ENCODE measurements around the gene CDH23. TPM values are rescaled to one million over a fixed set of nuclear protein-coding genes. Genes with fewer than 3 reads are reported as not detected.

Gene CDH23
- total RNA-seq, 1 donor from 2014 or later, result not detected

DNA sequence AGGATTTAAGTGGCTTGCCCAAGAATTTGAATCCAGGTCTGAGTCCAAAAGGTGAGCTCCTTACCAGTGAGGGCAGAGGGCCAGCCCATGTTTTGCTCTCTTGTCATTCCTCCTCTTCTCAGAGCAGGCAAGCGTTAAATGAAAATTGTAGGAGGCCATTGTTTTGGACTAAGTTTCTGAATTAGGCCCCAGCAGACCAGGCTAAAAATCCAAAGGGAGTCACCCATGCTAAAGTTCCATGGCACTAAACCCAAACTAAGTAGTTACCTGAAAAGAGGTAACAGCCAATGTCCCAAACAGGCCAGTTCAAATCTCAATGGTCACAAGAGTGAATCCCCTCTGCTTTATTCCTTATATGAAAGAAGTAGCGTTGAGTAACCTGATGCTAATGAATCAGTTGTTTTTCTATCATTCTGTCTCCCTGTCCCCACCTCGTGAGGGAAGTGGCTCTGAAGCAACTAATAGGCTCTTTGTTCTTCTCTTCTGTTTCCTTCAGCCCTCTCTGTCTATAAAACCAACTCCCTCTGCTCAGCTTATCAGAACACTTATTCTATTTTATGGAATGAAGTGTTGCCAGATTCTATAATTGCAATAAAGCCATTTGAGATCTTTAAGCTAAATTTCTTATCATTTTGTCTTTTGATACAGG is 17.5 kb upstream of the CDH23 start:
- DNase-seq (ENCODE audit: low read depth) (no peak), FAIRE-seq (no peak)
- Histone ChIP-seq H3K36me3 (ENCODE audit: control insufficient read depth, insufficient read depth, low read length) (no peaks in the 10 kb centered on the region), H3K27me3 (ENCODE audit: control insufficient read depth, insufficient read depth, low read length) (no peaks in the 10 kb centered on the region), H3K4me3 (ENCODE audit: low read depth, low read length) (no peak overlapping the region)
- TF ChIP-seq, protein P1, sequence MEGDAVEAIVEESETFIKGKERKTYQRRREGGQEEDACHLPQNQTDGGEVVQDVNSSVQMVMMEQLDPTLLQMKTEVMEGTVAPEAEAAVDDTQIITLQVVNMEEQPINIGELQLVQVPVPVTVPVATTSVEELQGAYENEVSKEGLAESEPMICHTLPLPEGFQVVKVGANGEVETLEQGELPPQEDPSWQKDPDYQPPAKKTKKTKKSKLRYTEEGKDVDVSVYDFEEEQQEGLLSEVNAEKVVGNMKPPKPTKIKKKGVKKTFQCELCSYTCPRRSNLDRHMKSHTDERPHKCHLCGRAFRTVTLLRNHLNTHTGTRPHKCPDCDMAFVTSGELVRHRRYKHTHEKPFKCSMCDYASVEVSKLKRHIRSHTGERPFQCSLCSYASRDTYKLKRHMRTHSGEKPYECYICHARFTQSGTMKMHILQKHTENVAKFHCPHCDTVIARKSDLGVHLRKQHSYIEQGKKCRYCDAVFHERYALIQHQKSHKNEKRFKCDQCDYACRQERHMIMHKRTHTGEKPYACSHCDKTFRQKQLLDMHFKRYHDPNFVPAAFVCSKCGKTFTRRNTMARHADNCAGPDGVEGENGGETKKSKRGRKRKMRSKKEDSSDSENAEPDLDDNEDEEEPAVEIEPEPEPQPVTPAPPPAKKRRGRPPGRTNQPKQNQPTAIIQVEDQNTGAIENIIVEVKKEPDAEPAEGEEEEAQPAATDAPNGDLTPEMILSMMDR (IDR thresholded peaks at IDR 0.05; ENCODE audit: insufficient read depth, low read length, severe bottlenecking), result no peak

DNA sequence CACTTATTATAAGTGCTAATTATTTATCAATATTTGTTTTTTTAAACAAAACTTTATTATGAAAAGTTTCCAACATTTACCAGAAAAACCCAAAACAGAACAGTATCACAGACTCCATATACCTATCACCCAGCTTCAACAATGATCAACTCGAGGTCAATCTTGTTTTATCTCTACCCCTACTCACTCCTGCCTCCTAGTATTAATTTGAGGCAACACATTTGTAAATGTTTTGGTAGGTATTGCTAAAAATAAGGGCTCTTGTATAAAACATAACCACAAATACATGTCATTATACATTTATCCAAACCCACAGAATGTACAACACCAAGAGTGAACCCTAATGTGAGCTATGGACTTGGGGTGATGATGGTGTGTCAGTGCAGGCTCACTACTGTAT is 15.9 kb upstream of the CDH23 start:
- Histone ChIP-seq H3K27me3 (ENCODE audit: control insufficient read depth, insufficient read depth, low read length) (no peaks in the 10 kb centered on the region), H3K4me3 (ENCODE audit: low read depth, low read length) (no peak overlapping the region)
- no peak for FAIRE-seq

DNA sequence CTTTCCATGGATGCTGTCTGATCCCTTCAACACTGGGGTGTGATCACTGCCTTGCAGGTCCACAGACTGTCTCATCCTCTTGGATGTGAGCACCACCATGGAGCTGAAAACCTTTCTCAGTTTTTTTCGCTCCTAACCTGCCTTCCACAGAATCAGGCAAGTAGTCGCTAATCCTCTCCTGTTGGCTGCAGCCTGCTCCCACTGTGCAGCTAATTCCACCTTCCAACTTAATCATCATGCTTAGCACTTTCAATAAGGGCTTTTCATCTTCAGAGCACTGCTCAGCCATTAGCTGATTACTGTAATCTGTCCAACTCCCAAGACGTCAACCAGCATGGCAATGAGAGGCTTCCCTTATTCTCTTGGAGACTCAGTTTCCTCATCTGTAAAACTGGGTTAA is 15.1 kb upstream of the CDH23 start:
- no peak for FAIRE-seq
- Histone ChIP-seq H3K36me3 (ENCODE audit: control insufficient read depth, insufficient read depth, low read length) (no peaks in the 10 kb centered on the region), H3K27me3 (ENCODE audit: control insufficient read depth, insufficient read depth, low read length) (no peaks in the 10 kb centered on the region), H3K4me3 (ENCODE audit: low read depth, low read length) (no peak overlapping the region)
- TF ChIP-seq, protein P1 (IDR thresholded peaks at IDR 0.05; ENCODE audit: insufficient read depth, low read length, severe bottlenecking), result no peak
- DNase-seq (ENCODE audit: low read depth), result no peak

More for the DNA sequence above, 15.9 kb upstream of the CDH23 start:
- no peak for DNase-seq (ENCODE audit: low read depth)
- H3K36me3 ChIP-seq (ENCODE audit: control insufficient read depth, insufficient read depth, low read length), result no peaks in the 10 kb centered on the region
- TF ChIP-seq, protein P1 (IDR thresholded peaks at IDR 0.05; ENCODE audit: insufficient read depth, low read length, severe bottlenecking), result no peak

DNA sequence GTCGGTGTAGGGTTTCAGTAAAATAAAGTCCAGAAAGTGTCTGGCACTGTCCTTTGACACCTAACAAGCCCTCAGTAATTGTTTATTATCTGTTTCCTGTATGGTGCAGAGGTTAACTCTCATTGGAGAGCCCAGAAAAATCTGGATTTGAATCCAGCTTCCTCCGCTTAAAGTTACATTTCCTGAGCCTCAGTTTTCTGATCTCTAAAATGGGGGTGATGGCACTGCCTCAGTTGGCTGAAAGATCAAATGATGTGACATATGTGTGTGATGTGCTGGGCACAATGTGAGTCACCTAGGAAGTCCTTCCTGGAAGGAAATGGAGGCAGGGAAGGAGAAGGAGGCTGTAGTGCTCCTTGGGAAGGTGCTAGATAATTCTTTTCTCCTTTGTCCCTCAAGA is 14.7 kb upstream of the CDH23 start:
- no peaks in the 10 kb centered on the region for H3K36me3 ChIP-seq (ENCODE audit: control insufficient read depth, insufficient read depth, low read length)
- FAIRE-seq (no peak), DNase-seq (ENCODE audit: low read depth) (no peak)
- H3K27me3 ChIP-seq (ENCODE audit: control insufficient read depth, insufficient read depth, low read length), result no peaks in the 10 kb centered on the region
- H3K4me3 ChIP-seq (ENCODE audit: low read depth, low read length), result no peak overlapping the region
- TF ChIP-seq, protein P1 (IDR thresholded peaks at IDR 0.05; ENCODE audit: insufficient read depth, low read length, severe bottlenecking), result no peak

DNA sequence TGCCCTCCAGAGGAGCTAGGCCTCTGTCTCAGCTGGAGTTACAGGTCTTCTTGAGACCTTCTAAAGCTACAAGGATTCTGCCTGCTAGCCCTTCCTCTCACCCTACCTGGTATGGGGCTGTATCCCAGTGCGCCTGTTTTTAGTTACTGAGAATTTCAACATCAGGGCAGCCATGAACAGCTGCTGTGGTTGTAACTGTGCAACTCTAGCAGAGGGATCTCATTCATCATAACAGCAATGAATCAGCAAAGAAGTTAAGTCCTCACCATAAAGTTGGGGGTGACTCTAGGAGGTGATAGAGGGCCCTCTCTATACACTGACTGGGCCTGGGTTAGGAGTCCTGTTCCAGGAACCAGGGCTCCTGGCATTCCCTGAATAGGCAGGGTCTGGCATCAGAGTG is 14.0 kb upstream of the CDH23 start:
- TF ChIP-seq, protein P1 (IDR thresholded peaks at IDR 0.05; ENCODE audit: insufficient read depth, low read length, severe bottlenecking), result no peak
- Histone ChIP-seq H3K27me3 (ENCODE audit: control insufficient read depth, insufficient read depth, low read length) (no peaks in the 10 kb centered on the region), H3K4me3 (ENCODE audit: low read depth, low read length) (no peak overlapping the region), H3K36me3 (ENCODE audit: control insufficient read depth, insufficient read depth, low read length) (no peaks in the 10 kb centered on the region)
- FAIRE-seq (no peak), DNase-seq (ENCODE audit: low read depth) (no peak)
